Measurements from ENCODE around the gene KRTAP10-6. TPM values are rescaled to one million over a fixed set of nuclear protein-coding genes. Genes with fewer than 3 reads are reported as not detected.

KRTAP10-6 gene
- total RNA-seq, 4 donors from 2014 or later, result not detected

- intact Hi-C loops (cut with DNase I; ENCODE audit: low total_unique reads), result no loop called here
- H3K9me3 ChIP-seq, result no peaks in the 10 kb centered on the region
- no peak for DNase-seq
- no peaks in the 10 kb centered on the region for H3K27me3 ChIP-seq
- H3K4me1 ChIP-seq, result no peaks in the 10 kb centered on the region
- TF ChIP-seq CTCF (IDR thresholded peaks at IDR 0.05) (no peak), POLR2A (IDR thresholded peaks at IDR 0.05) (no peak)
- H3K4me3 ChIP-seq, result no peak overlapping the region
- no peak overlapping the region for H3K27ac ChIP-seq
- no peaks in the 10 kb centered on the region for H3K36me3 ChIP-seq
Observed at GRCh38 chr21:44616591-44616926, 24.3 kb upstream of the KRTAP10-6 start.

GRCh38 chr21:44615911-44616590, 23.7 kb upstream of the KRTAP10-6 start:
- intact Hi-C loops (cut with DNase I; ENCODE audit: low total_unique reads), result no loop called here

GRCh38 chr21:44615466-44615865, 23.2 kb upstream of the KRTAP10-6 start:
- DNase-seq, result no peak
- no peak overlapping the region for H3K27ac ChIP-seq
- no peaks in the 10 kb centered on the region for H3K4me1 ChIP-seq
- no peak overlapping the region for H3K4me3 ChIP-seq
- no peaks in the 10 kb centered on the region for H3K9me3 ChIP-seq
- no peaks in the 10 kb centered on the region for H3K27me3 ChIP-seq
- TF ChIP-seq POLR2A (IDR thresholded peaks at IDR 0.05) (no peak), CTCF (IDR thresholded peaks at IDR 0.05) (no peak)
- H3K36me3 ChIP-seq, result no peaks in the 10 kb centered on the region
- intact Hi-C loops (cut with DNase I; ENCODE audit: low total_unique reads), result no loop called here

More at GRCh38 chr21:44615911-44616590, 23.7 kb upstream of the KRTAP10-6 start:
- Histone ChIP-seq H3K27ac (no peak overlapping the region), H3K27me3 (no peaks in the 10 kb centered on the region), H3K4me3 (no peak overlapping the region), H3K36me3 (no peaks in the 10 kb centered on the region), H3K9me3 (no peaks in the 10 kb centered on the region), H3K4me1 (no peaks in the 10 kb centered on the region)
- TF ChIP-seq POLR2A (IDR thresholded peaks at IDR 0.05) (no peak), CTCF (IDR thresholded peaks at IDR 0.05) (no peak)
- DNase-seq, result no peak

- TF ChIP-seq CTCF (IDR thresholded peaks at IDR 0.05), result no peak
- no peak for TF ChIP-seq POLR2A (IDR thresholded peaks at IDR 0.05)
- intact Hi-C loops (cut with DNase I; ENCODE audit: low total_unique reads), result no loop called here
- no peaks in the 10 kb centered on the region for H3K27me3 ChIP-seq
- H3K9me3 ChIP-seq, result no peaks in the 10 kb centered on the region
- no peaks in the 10 kb centered on the region for H3K36me3 ChIP-seq
- no peak for DNase-seq
- H3K4me1 ChIP-seq, result no peaks in the 10 kb centered on the region
- no peak overlapping the region for H3K4me3 ChIP-seq
- no peak overlapping the region for H3K27ac ChIP-seq
Observed at GRCh38 chr21:44614961-44615391, 22.7 kb upstream of the KRTAP10-6 start.

GRCh38 chr21:44614161-44614631, 21.9 kb upstream of the KRTAP10-6 start:
- intact Hi-C loops (cut with DNase I; ENCODE audit: low total_unique reads), result no loop called here
- no peaks in the 10 kb centered on the region for H3K36me3 ChIP-seq
- no peak for DNase-seq
- H3K9me3 ChIP-seq, result peaks cover 0 to 1% of the 10 kb centered on the region in 2 donors
- no peaks in the 10 kb centered on the region for H3K27me3 ChIP-seq
- H3K4me3 ChIP-seq, result no peak overlapping the region
- H3K27ac ChIP-seq, result no peak overlapping the region
- TF ChIP-seq POLR2A (IDR thresholded peaks at IDR 0.05), result no peak
- TF ChIP-seq CTCF (IDR thresholded peaks at IDR 0.05), result no peak
- H3K4me1 ChIP-seq, result no peaks in the 10 kb centered on the region
